ACC112 (cell line): Measurements from ENCODE around the gene OR6M1.

Source experiments
- H2AFZ ChIP-seq: fragments of 200-600 bp; sonication (generic); one replicate; pipeline ENCODE4 v1.6.0; 2017; ENCODE audit warnings: antibody characterized with exemption, low read length; ENCODE audit not compliant: unreplicated experiment
- H3K27ac ChIP-seq: fragments of 200-600 bp; sonication (generic); 2 replicates; pipeline ENCODE4 v1.5.1; 2014; ENCODE audit warnings: low read depth, mild to moderate bottlenecking, antibody characterized with exemption, low read length, moderate library complexity
- H3K27me3 ChIP-seq: fragments of 200-600 bp; sonication (generic); 2 replicates; pipeline ENCODE4 v1.6.1; 2014; ENCODE audit warnings: mild to moderate bottlenecking, antibody characterized with exemption, low read length, moderate library complexity, mixed read lengths; ENCODE audit not compliant: insufficient read depth
- H3K36me3 ChIP-seq: fragments of 200-600 bp; sonication (generic); 2 replicates; pipeline ENCODE4 v1.6.1; 2016; ENCODE audit warnings: mild to moderate bottlenecking, antibody characterized with exemption, low read length, moderate library complexity, mixed read lengths; ENCODE audit not compliant: insufficient read depth
- H3K4me1 ChIP-seq: fragments of 200-600 bp; sonication (generic); one replicate; pipeline ENCODE4 v1.6.1; 2016; ENCODE audit warnings: low read length, mixed read lengths; ENCODE audit not compliant: insufficient read depth, unreplicated experiment, control insufficient read depth
- H3K4me3 ChIP-seq: fragments of 200-600 bp; sonication (generic); 2 replicates; pipeline ENCODE4 v1.5.1; 2014; ENCODE audit warnings: mild to moderate bottlenecking, low read depth, low read length
- H3K79me2 ChIP-seq: fragments of 200-600 bp; sonication (generic); one replicate; pipeline ENCODE4 v1.6.0; 2016; ENCODE audit warnings: low read length; ENCODE audit not compliant: control insufficient read depth, unreplicated experiment, insufficient read depth

Gene OR6M1

GRCh38 chr11:123822032-123822431 lies 15.9 kb upstream of the OR6M1 start:
- Histone ChIP-seq H2AFZ (no peak overlapping the region), H3K79me2 (no peaks in the 10 kb centered on the region)

GRCh38 chr11:123815122-123815521 lies 9.0 kb upstream of the OR6M1 start:
- no peak overlapping the region for H3K27ac ChIP-seq
- H2AFZ ChIP-seq: no peak overlapping the region
- no peak overlapping the region for H3K4me3 ChIP-seq
- H3K4me1 ChIP-seq: no peaks in the 10 kb centered on the region
- H3K79me2 ChIP-seq: no peaks in the 10 kb centered on the region
- peaks cover 16% of the 10 kb centered on the region; the same call in 1 of the 2 replicates for H3K27me3 ChIP-seq
- no peaks in the 10 kb centered on the region for H3K36me3 ChIP-seq

More at GRCh38 chr11:123822032-123822431, 15.9 kb upstream of the OR6M1 start:
- Histone ChIP-seq H3K27ac (no peak overlapping the region), H3K36me3 (no peaks in the 10 kb centered on the region), H3K27me3 (peaks cover 11% of the 10 kb centered on the region; the same call in 1 of the 2 replicates), H3K4me3 (no peak overlapping the region), H3K4me1 (no peaks in the 10 kb centered on the region)

GRCh38 chr11:123801765-123802164 lies 4.4 kb downstream of the OR6M1 start:
- Histone ChIP-seq H3K4me1 (no peaks in the 10 kb centered on the region), H3K4me3 (no peak overlapping the region), H3K27ac (no peak overlapping the region), H2AFZ (no peak overlapping the region), H3K36me3 (no peaks in the 10 kb centered on the region), H3K27me3 (peaks cover 18% of the 10 kb centered on the region; the same call in 1 of the 2 replicates), H3K79me2 (no peaks in the 10 kb centered on the region)

- H3K27ac ChIP-seq: no peak overlapping the region
- H2AFZ ChIP-seq: no peak overlapping the region
Measured at GRCh38 chr11:123800036-123800435, 6.1 kb downstream of the OR6M1 start.

GRCh38 chr11:123799438-123799837 lies 6.7 kb downstream of the OR6M1 start:
- no peak overlapping the region for H3K4me3 ChIP-seq
- H3K4me1 ChIP-seq: no peaks in the 10 kb centered on the region
- no peak overlapping the region for H2AFZ ChIP-seq
- H3K27me3 ChIP-seq: peaks cover 3% of the 10 kb centered on the region; the same call in 1 of the 2 replicates
- H3K27ac ChIP-seq: no peak overlapping the region
- H3K79me2 ChIP-seq: no peaks in the 10 kb centered on the region
- no peaks in the 10 kb centered on the region for H3K36me3 ChIP-seq

More at GRCh38 chr11:123800036-123800435, 6.1 kb downstream of the OR6M1 start:
- Histone ChIP-seq H3K4me1 (no peaks in the 10 kb centered on the region), H3K27me3 (peaks cover 3% of the 10 kb centered on the region; the same call in 1 of the 2 replicates), H3K36me3 (no peaks in the 10 kb centered on the region), H3K4me3 (no peak overlapping the region), H3K79me2 (no peaks in the 10 kb centered on the region)

GRCh38 chr11:123798513-123799252 lies 7.5 kb downstream of the OR6M1 start:
- no peaks in the 10 kb centered on the region for H3K36me3 ChIP-seq
- no peak overlapping the region for H2AFZ ChIP-seq
- H3K4me1 ChIP-seq: no peaks in the 10 kb centered on the region
- H3K4me3 ChIP-seq: no peak overlapping the region
- H3K27me3 ChIP-seq: peaks cover 3% of the 10 kb centered on the region; the same call in 1 of the 2 replicates
- H3K27ac ChIP-seq: no peak overlapping the region
- H3K79me2 ChIP-seq: no peaks in the 10 kb centered on the region

- Histone ChIP-seq H3K36me3 (no peaks in the 10 kb centered on the region), H3K79me2 (no peaks in the 10 kb centered on the region), H3K4me3 (no peak overlapping the region), H3K4me1 (no peaks in the 10 kb centered on the region), H3K27ac (no peak overlapping the region), H2AFZ (no peak overlapping the region), H3K27me3 (peaks cover 3% of the 10 kb centered on the region; the same call in 1 of the 2 replicates)
Measured at GRCh38 chr11:123798079-123798478, 8.1 kb downstream of the OR6M1 start.

GRCh38 chr11:123797541-123797940 lies 8.6 kb downstream of the OR6M1 start:
- no peak overlapping the region for H3K4me3 ChIP-seq
- no peak overlapping the region for H2AFZ ChIP-seq
- no peaks in the 10 kb centered on the region for H3K36me3 ChIP-seq
- H3K27ac ChIP-seq: no peak overlapping the region
- H3K27me3 ChIP-seq: peaks cover 3% of the 10 kb centered on the region; the same call in 1 of the 2 replicates
- no peaks in the 10 kb centered on the region for H3K4me1 ChIP-seq
- H3K79me2 ChIP-seq: no peaks in the 10 kb centered on the region

- peaks cover 3% of the 10 kb centered on the region; the same call in 1 of the 2 replicates for H3K27me3 ChIP-seq
- no peak overlapping the region for H3K27ac ChIP-seq
- no peaks in the 10 kb centered on the region for H3K4me1 ChIP-seq
- H3K36me3 ChIP-seq: no peaks in the 10 kb centered on the region
- no peak overlapping the region for H2AFZ ChIP-seq
- no peak overlapping the region for H3K4me3 ChIP-seq
- H3K79me2 ChIP-seq: no peaks in the 10 kb centered on the region
Measured at GRCh38 chr11:123797114-123797513, 9.0 kb downstream of the OR6M1 start.

- H2AFZ ChIP-seq: no peak overlapping the region
- H3K27ac ChIP-seq: no peak overlapping the region
- no peaks in the 10 kb centered on the region for H3K4me1 ChIP-seq
Measured at GRCh38 chr11:123796226-123796625, 9.9 kb downstream of the OR6M1 start.

GRCh38 chr11:123783536-123783935 lies 22.6 kb downstream of the OR6M1 start:
- H2AFZ ChIP-seq: no peak overlapping the region

More at GRCh38 chr11:123796226-123796625, 9.9 kb downstream of the OR6M1 start:
- H3K36me3 ChIP-seq: no peaks in the 10 kb centered on the region
- peaks cover 3% of the 10 kb centered on the region; the same call in 1 of the 2 replicates for H3K27me3 ChIP-seq
- H3K4me3 ChIP-seq: no peak overlapping the region
- no peaks in the 10 kb centered on the region for H3K79me2 ChIP-seq

More at GRCh38 chr11:123783536-123783935, 22.6 kb downstream of the OR6M1 start:
- peaks cover 3% of the 10 kb centered on the region; the same call in 1 of the 2 replicates for H3K27me3 ChIP-seq
- H3K79me2 ChIP-seq: no peaks in the 10 kb centered on the region
- H3K36me3 ChIP-seq: no peaks in the 10 kb centered on the region
- no peak overlapping the region for H3K4me3 ChIP-seq
- no peak overlapping the region for H3K27ac ChIP-seq
- H3K4me1 ChIP-seq: no peaks in the 10 kb centered on the region
